Adrenal gland (tissue), 12 donors: ENCODE data around the gene RASA2. TPM values are rescaled to one million over a fixed set of nuclear protein-coding genes. Genes with fewer than 3 reads are reported as not detected.
A peak's percentile ranks its signal among the peaks of the same experiment; 100 is the strongest.

Experiments
- DNase-seq, 7 donors: peaks; one replicate each; pipeline ENCODE4 v3.0.0-alpha.2; 2019 to 2020
- H3K27ac ChIP-seq, 5 donors: fragments of 200-600 bp; sonication (generic) in 4 of 5; 1 replicate in 3 of 5; 2 replicates in 2 of 5; pipeline versions ENCODE4 v1.5.1 to v1.8.0; 2016 to 2020; ENCODE audit warnings: mild to moderate bottlenecking in 1 of 5
- H3K27me3 ChIP-seq: fragments of 200-600 bp; 2 replicates; pipeline ENCODE4 v1.8.0; 2021
- H3K36me3 ChIP-seq, 2 donors: fragments of 200-600 bp; replicated peaks in 1 of 2; 1 replicate in 1 of 2; 2 replicates in 1 of 2; pipeline versions ENCODE4 v1.5.1 to v1.8.0; 2018 to 2022
- H3K4me1 ChIP-seq, 2 donors: fragments of 200-600 bp; replicated peaks in 1 of 2; 1 replicate in 1 of 2; 2 replicates in 1 of 2; pipeline versions ENCODE4 v1.5.1 to v1.8.0; 2018 to 2021
- H3K4me3 ChIP-seq, 4 donors: fragments of 200-600 bp; sonication (generic) in 3 of 4; one replicate each; pipeline ENCODE4 v1.5.1; 2016 to 2018
- H3K9me3 ChIP-seq, 3 donors: fragments of 200-600 bp; sonication (generic) in 1 of 3; replicated peaks in 1 of 3; 1 replicate in 2 of 3; 2 replicates in 1 of 3; pipeline versions ENCODE4 v1.5.1 to v1.8.0; 2016 to 2021
- POLR2A ChIP-seq, 2 donors: fragments of 450-650 bp; IDR thresholded peaks; one replicate each; pipeline ENCODE4 v1.6.1; 2017; ENCODE audit warnings: antibody characterized with exemption in 2 of 2, mild to moderate bottlenecking in 2 of 2, moderate library complexity in 1 of 2
- WGBS, 4 donors: extraction: QIAGEN DNeasy Blood & Tissue Kit in 2 of 4; methylation state at CpG; one replicate each; pipeline versions ENCODE4 v1.1.5 to v1.1.7; 2013 to 2017; 5-methylcytosine and 5-hydroxymethylcytosine counted together
- intact Hi-C, 2 donors: fragments of 100-400 bp; cut with DNase I; formaldehyde crosslinking; loops; one replicate each; pipeline versions ENCODE4 v1.14.1 to v1.15.0; 2022 to 2023
- polyA plus RNA-seq, 3 donors: library from polyadenylated mRNA; stranded (reverse); fragments of 200-250 nt in 2 of 3; fragments of 350-450 nt in 1 of 3; fragmentation: Illumina TruSeq in 1 of 3; extraction: RNeasy Lipid Tissue Mini Kit (QIAGEN cat#74804) in 1 of 3; gene quantifications; one replicate each; pipeline ENCODE4 v1.2.3, GENCODE V29; 2013 to 2014
- total RNA-seq, 9 donors: library from RNA; depleted of rRNA in 4 of 9; stranded (reverse); fragments of >200 nt in 4 of 9; fragments of 120-200 nt in 1 of 9; fragmentation: NEBNext Ultra II Directional in 1 of 9; extraction: Animal tissue kit (Norgen Biotek cat#: 25700) in 1 of 9; gene quantifications; one replicate each; pipeline versions ENCODE4 v1.1.0 to v1.2.4, GENCODE V29; 2013 to 2023
- TF ChIP-seq, protein P1 (sequence below), 6 experiments: fragments of 450-650 bp in 4 of 6; fragments of 200-600 bp in 2 of 6; sonication (generic) in 1 of 6; IDR thresholded peaks; 1 replicate in 5 of 6; 2 replicates in 1 of 6; pipeline versions ENCODE4 v1.5.1 to v1.8.0; 2016 to 2021; ENCODE audit warnings: antibody characterized with exemption in 6 of 6, mild to moderate bottlenecking in 2 of 6, moderate library complexity in 1 of 6
- donor health status: healthy with polysubstance abuse.
- donor health status: Bipolar disorder and iron deficiency.
- donor health status: DM: yes; HTN: yes; CAD: no.
- donor health status: DM: no; HTN: no; CAD: no.
- donor health status: DM: no; HTN: no; CAD: no.
- donor health status: DM: yes; HTN: yes; CAD: no.

The RASA2 gene
- total and polyA plus RNA-seq, 12 donors = 5.7 to 52.5 (median 10.2) TPM

DNA sequence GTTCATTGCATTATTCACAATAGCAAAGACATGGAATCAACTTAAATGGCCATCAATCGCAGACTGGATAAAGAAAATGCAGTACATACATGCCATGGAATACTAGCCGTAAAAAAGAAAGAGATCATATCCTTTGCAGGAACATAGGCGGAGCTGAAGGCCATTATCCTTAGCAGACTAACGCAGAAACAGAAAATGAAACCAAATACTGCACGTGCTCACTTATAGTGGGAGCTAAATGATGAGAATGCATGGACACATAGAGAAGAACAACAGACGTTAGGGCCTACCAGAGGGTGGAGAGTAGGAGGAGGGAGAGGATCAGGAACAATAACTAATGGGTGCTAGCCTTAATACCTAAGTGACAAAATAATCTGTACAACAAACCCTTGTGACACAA, 57.9 kb downstream of the RASA2 start:
- Histone ChIP-seq H3K9me3 (peaks cover 0 to 14% (median 0%) of the 10 kb centered on the region in 3 donors), H3K4me3 (peak overlapping the region in 1 of 4 donors; percentile 44), H3K27me3 (no peaks in the 10 kb centered on the region), H3K27ac (peak overlapping the region in 2 of 5 donors; percentile 5 to 27), H3K36me3 (no peaks in the 10 kb centered on the region), H3K4me1 (peaks cover 6 to 15% of the 10 kb centered on the region in 2 donors)
- WGBS, 4 donors = 46 to 52% (median 49%) methylated on average over 6 of the region's 6 CpGs
- TF ChIP-seq POLR2A (IDR thresholded peaks at IDR 0.05) = no peak
- TF ChIP-seq, protein P1, sequence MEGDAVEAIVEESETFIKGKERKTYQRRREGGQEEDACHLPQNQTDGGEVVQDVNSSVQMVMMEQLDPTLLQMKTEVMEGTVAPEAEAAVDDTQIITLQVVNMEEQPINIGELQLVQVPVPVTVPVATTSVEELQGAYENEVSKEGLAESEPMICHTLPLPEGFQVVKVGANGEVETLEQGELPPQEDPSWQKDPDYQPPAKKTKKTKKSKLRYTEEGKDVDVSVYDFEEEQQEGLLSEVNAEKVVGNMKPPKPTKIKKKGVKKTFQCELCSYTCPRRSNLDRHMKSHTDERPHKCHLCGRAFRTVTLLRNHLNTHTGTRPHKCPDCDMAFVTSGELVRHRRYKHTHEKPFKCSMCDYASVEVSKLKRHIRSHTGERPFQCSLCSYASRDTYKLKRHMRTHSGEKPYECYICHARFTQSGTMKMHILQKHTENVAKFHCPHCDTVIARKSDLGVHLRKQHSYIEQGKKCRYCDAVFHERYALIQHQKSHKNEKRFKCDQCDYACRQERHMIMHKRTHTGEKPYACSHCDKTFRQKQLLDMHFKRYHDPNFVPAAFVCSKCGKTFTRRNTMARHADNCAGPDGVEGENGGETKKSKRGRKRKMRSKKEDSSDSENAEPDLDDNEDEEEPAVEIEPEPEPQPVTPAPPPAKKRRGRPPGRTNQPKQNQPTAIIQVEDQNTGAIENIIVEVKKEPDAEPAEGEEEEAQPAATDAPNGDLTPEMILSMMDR (IDR thresholded peaks at IDR 0.05) = no peak
- DNase-seq = peak in 1 of 7 donors; percentile 16
- intact Hi-C loops = no loop called here

DNA sequence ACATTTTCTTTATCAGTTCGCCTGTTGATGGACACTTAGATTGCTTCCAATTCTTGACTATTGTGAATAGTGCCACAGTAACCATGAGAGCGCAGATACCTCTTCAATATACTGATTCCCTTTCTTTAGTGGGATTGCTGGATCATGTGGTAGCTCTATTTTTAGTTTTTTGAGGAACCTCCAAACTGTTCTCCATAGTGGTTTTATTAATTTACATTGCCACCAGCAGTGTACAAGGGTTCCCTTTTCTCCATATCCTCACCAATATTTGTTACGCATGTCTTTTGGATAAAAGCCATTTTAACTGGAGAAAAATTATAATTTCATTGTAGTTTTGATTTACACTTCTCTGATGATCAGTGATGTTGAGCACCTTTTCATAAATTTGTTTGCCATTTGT, 59.3 kb downstream of the RASA2 start:
- TF ChIP-seq, protein P1 (IDR thresholded peaks at IDR 0.05) = no peak
- no peak for TF ChIP-seq POLR2A (IDR thresholded peaks at IDR 0.05)
- Histone ChIP-seq H3K9me3 (peaks cover 0 to 14% (median 0%) of the 10 kb centered on the region in 3 donors), H3K27me3 (no peaks in the 10 kb centered on the region), H3K27ac (no peak overlapping the region), H3K36me3 (no peaks in the 10 kb centered on the region), H3K4me1 (peaks cover 3 to 5% of the 10 kb centered on the region in 2 donors), H3K4me3 (no peak overlapping the region)
- intact Hi-C loops = no loop called here
- no peak for DNase-seq
- 86 to 91% (median 91%) methylated on average over 3 of the region's 3 CpGs for WGBS, 4 donors

DNA sequence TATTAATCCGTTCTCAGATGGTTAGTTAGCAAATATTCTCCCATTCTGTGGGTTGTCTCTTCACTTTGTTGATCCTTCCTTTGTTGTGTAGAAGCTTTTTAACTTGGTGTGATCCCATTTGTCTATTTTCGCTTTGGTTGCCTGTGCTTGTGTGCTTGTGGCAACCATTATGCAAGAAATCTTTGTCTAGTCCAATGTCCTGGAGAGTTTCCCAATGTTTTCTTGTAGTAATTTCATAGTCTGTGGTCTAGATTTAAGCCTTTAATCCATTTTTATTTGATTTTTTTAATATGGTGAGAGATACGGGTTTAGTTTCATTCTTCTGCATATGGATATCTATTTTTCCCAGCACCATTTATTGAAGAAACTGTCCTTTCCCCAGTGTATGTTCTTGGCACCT, 59.8 kb downstream of the RASA2 start:
- no peak overlapping the region for H3K4me3 ChIP-seq
- no peaks in the 10 kb centered on the region for H3K27me3 ChIP-seq
- no peaks in the 10 kb centered on the region for H3K36me3 ChIP-seq
- peaks cover 0 to 14% (median 0%) of the 10 kb centered on the region in 3 donors for H3K9me3 ChIP-seq
- no peak for DNase-seq
- intact Hi-C loops = no loop called here
- no peak for TF ChIP-seq POLR2A (IDR thresholded peaks at IDR 0.05)
- TF ChIP-seq, protein P1 (IDR thresholded peaks at IDR 0.05) = no peak
- H3K27ac ChIP-seq = no peak overlapping the region
- WGBS, 4 donors = 95 to 99% (median 96%) methylated on average over 3 of the region's 3 CpGs
- no peaks in the 10 kb centered on the region for H3K4me1 ChIP-seq

DNA sequence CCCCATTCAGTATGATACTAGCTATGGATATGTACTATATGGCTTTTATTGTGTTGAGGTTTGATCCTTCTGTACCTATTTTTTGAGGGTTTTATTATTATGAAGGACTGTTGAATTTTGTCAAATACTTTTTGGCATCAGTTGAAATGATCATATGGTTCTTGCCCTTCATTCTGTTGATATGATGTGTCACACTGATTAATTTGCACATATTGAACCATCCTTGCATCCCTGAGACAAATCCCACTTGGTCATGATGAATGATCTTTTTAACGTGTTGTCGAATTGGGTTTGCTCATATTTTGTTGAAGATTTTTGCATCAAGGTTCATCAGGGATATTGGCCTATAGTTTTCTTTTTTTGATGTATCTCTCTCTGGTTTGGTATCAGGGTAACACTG, 61.0 kb downstream of the RASA2 start:
- Histone ChIP-seq H3K4me3 (no peak overlapping the region), H3K4me1 (peaks cover 2 to 7% of the 10 kb centered on the region in 2 donors), H3K27me3 (no peaks in the 10 kb centered on the region), H3K36me3 (no peaks in the 10 kb centered on the region), H3K9me3 (peaks cover 0 to 14% (median 0%) of the 10 kb centered on the region in 3 donors), H3K27ac (no peak overlapping the region)
- no peak for TF ChIP-seq POLR2A (IDR thresholded peaks at IDR 0.05)
- TF ChIP-seq, protein P1 (IDR thresholded peaks at IDR 0.05) = no peak
- intact Hi-C loops = no loop called here
- no peak for DNase-seq
- 93 to 100% (median 98%) methylated on average over 2 of the region's 2 CpGs for WGBS, 4 donors
